GM12878 (cell line): ENCODE measurements around the gene CACNA2D3. TPM values are rescaled to one million over a fixed set of nuclear protein-coding genes. Genes with fewer than 3 reads are reported as not detected.
A peak's percentile ranks its signal among the peaks of the same experiment; 100 is the strongest.

ENCODE experiments used
- ATAC-seq: fragments of 200-7000 bp; cut with Tn5 transposase; 3 replicates; pipeline ENCODE4 v1.9.1; 2020; ENCODE audit warnings: mild to moderate bottlenecking, moderate library complexity
- Bru-seq: library from RNA; stranded (reverse); fragments of 400-500 nt; gene quantifications from one replicate; lab custom pipeline; 2021; lab: Mats Ljungman, UMichigan
- BruChase-seq, 2 experiments: library from RNA; stranded (reverse); fragments of 400-500 nt; gene quantifications; one replicate each; lab custom pipeline; 2021; lab: Mats Ljungman, UMichigan
- BruUV-seq: library from RNA; stranded (reverse); fragments of 400-500 nt; replicated peaks from 2 replicates; lab custom pipeline; 2021; lab: Mats Ljungman, UMichigan
- CTCF ChIA-PET: fragments of 300-600 bp; sonication (Branson Sonifier 250); formaldehyde crosslinking; extraction: SDS; loops from one replicate; lab custom pipeline; 2021; ENCODE audit warnings: inconsistent platforms; lab: Yijun Ruan, JAX
- POLR2A ChIA-PET: fragments of 350-600 bp; formaldehyde crosslinking; extraction: SDS; loops from one replicate; lab custom pipeline; 2021; ENCODE audit warnings: inconsistent platforms; lab: Charles Lee
- RAD21 ChIA-PET: fragments of 300-600 bp; sonication (Branson Sonifier 250); formaldehyde crosslinking; loops from one replicate; lab custom pipeline; 2023; ENCODE audit warnings: antibody characterized with exemption; ENCODE audit not compliant: unreplicated experiment; lab: Charles Lee
- SMC1A ChIA-PET: fragments of 300-600 bp; sonication (Branson Sonifier 250); formaldehyde crosslinking; loops from one replicate; lab custom pipeline; 2023; ENCODE audit not compliant: unreplicated experiment, uncharacterized antibody; lab: Charles Lee
- DNase-seq: peaks from one replicate; pipeline ENCODE4 v3.0.0-alpha.2; 2011; ENCODE audit warnings: low read depth, low spot score
- FAIRE-seq: peaks from 3 replicates; lab custom pipeline; 2011; peaks lifted over from hg19 to GRCh38; lab: Jason Lieb, UNC
- H2AFZ ChIP-seq: 2 replicates; pipeline ENCODE4 v1.6.0; 2011; ENCODE audit warnings: low read depth, low read length, control low read depth; ENCODE audit not compliant: control insufficient read depth
- H3K27ac ChIP-seq: 2 replicates; pipeline ENCODE4 v1.5.1; 2011; ENCODE audit warnings: control low read depth; ENCODE audit not compliant: control insufficient read depth, insufficient read depth
- H3K27me3 ChIP-seq, 2 experiments: replicated peaks in 1 of 2; 2 replicates each; pipeline versions ENCODE4 v1.6.0 to v1.6.1; 2011; ENCODE audit warnings: low read length in 1 of 2; ENCODE audit not compliant: control insufficient read depth in 2 of 2, insufficient read depth in 2 of 2
- H3K36me3 ChIP-seq, 2 experiments: 2 replicates each; pipeline ENCODE4 v1.5.1; 2011; ENCODE audit warnings: low read length in 1 of 2; ENCODE audit not compliant: control insufficient read depth in 2 of 2, insufficient read depth in 2 of 2
- H3K4me1 ChIP-seq: 2 replicates; pipeline ENCODE4 v1.6.1; 2011; ENCODE audit warnings: mild to moderate bottlenecking, low read length, moderate library complexity, mixed read lengths; ENCODE audit not compliant: control insufficient read depth, insufficient read depth
- H3K4me2 ChIP-seq: 2 replicates; pipeline ENCODE4 v1.6.0; 2011; ENCODE audit warnings: control low read depth; ENCODE audit not compliant: control insufficient read depth, insufficient read depth
- H3K4me3 ChIP-seq: fragments of 200-600 bp; sonication (generic); 2 replicates; pipeline ENCODE4 v1.5.1; 2016
- H3K79me2 ChIP-seq: 2 replicates; pipeline ENCODE4 v1.6.0; 2011; ENCODE audit warnings: low read length; ENCODE audit not compliant: control insufficient read depth, insufficient read depth
- H3K9ac ChIP-seq: 2 replicates; pipeline ENCODE4 v1.8.0; 2011; ENCODE audit warnings: low read length, control low read depth, mixed read lengths; ENCODE audit not compliant: control insufficient read depth, insufficient read depth
- H3K9me3 ChIP-seq: replicated peaks from 3 replicates; pipeline ENCODE4 v1.5.1; 2011; ENCODE audit warnings: mild to moderate bottlenecking, low read length; ENCODE audit not compliant: control insufficient read depth, insufficient read depth
- H4K20me1 ChIP-seq: 2 replicates; pipeline ENCODE4 v1.6.0; 2011; ENCODE audit not compliant: control insufficient read depth, insufficient read depth
- GATAD2B ChIP-seq: fragments of 450-650 bp; conservative IDR thresholded peaks from 2 replicates; pipeline ENCODE4 v1.6.1; 2017; ENCODE audit warnings: low read depth, mild to moderate bottlenecking, moderate library complexity
- NR2C2 ChIP-seq: IDR thresholded peaks from 2 replicates; pipeline ENCODE4 v1.6.1; 2011; ENCODE audit warnings: borderline replicate concordance, low read depth; ENCODE audit not compliant: control insufficient read depth, insufficient read length
- SUZ12 ChIP-seq: fragments of 200-600 bp; sonication (generic); IDR thresholded peaks from one replicate; pipeline ENCODE4 v1.6.1; 2018; ENCODE audit warnings: antibody characterized with exemption, mild to moderate bottlenecking; ENCODE audit not compliant: unreplicated experiment
- WRNIP1 ChIP-seq: IDR thresholded peaks from 2 replicates; pipeline ENCODE4 v1.6.1; 2011; ENCODE audit warnings: low read depth, low read length, improper control_type of control experiment, borderline replicate concordance
- WGBS: methylation state at CpG from one replicate; pipeline ENCODE4 v1.1.6; 2016; ENCODE audit warnings: low lambda C conversion rate; ENCODE audit not compliant: insufficient replicate concordance, insufficient coverage; ENCODE audit errors: missing lambda C conversion rate; 5-methylcytosine and 5-hydroxymethylcytosine counted together
- in situ Hi-C: fragments of 300-500 bp; cut with MboI; formaldehyde crosslinking; loops from 9 replicates; pipeline ENCODE4 v1.14.3; 2018; ENCODE audit warnings: mixed read lengths
- intact Hi-C: fragments of 100-400 bp; cut with micrococcal nuclease; formaldehyde crosslinking; loops from one replicate; pipeline ENCODE4 v1.14.2; 2022; ENCODE audit not compliant: unreplicated experiment
- long read RNA-seq, 2 experiments: library from polyadenylated mRNA; unstranded; transcript quantifications; one replicate each; pipeline ENCODE4 v2.0.0, GENCODE V29; 2019 to 2020
- polyA minus RNA-seq, 3 experiments: library from RNA; depleted of rRNA, polyadenylated mRNA; stranded (reverse); fragments of >200 nt; gene quantifications; 2 replicates each; pipeline ENCODE4 v1.2.3, GENCODE V29; 2011
- polyA plus RNA-seq, 11 experiments: library from polyadenylated mRNA; depleted of rRNA in 4 of 11; unstranded in 6 of 11; stranded (reverse) in 5 of 11; fragments of >200 nt; fragmentation: Nextera tagmentation in 4 of 11; fragmentation: Illumina TruSeq in 1 of 11; extraction: Ambion mirVana in 4 of 11; extraction: Trizol in 1 of 11; gene quantifications; 1 replicate in 1 of 11; 2 replicates in 10 of 11; pipeline versions ENCODE4 v1.2.1 to v1.2.3, GENCODE V29; 2011 to 2016; ENCODE audit warnings: inconsistent platforms in 2 of 11, missing spikeins in 2 of 11, low read depth in 1 of 11
- total RNA-seq, 4 experiments: library from RNA; depleted of rRNA in 3 of 4; stranded (reverse); fragments of >200 nt in 3 of 4; fragmentation: Illumina TruSeq in 1 of 4; extraction: Trizol in 1 of 4; gene quantifications; 2 replicates each; pipeline versions ENCODE4 v1.2.1 to v1.2.3, GENCODE V29; 2013 to 2021

Gene CACNA2D3
- total RNA-seq (2013; cell fraction: nucleolus; rRNA removed) = not detected in 2 replicates
- total RNA-seq (2014; rRNA removed) (not detected in 2 replicates), total RNA-seq (2014; rRNA removed; fragmentation: Illumina TruSeq; extraction: Trizol) (not detected in 2 replicates), total RNA-seq (2021) (not detected in 2 replicates), polyA plus RNA-seq (2011; rRNA removed) (not detected in 2 replicates), polyA plus RNA-seq (2014; fragmentation: Illumina TruSeq; extraction: Trizol) (not detected in 2 replicates), polyA plus RNA-seq (2014; fragmentation: Nextera tagmentation; extraction: Ambion mirVana) (not detected), polyA plus RNA-seq (2014; rRNA removed) (not detected in 2 replicates), polyA plus RNA-seq (2016; fragmentation: Nextera tagmentation; extraction: Ambion mirVana) (not detected), polyA minus RNA-seq (2011; rRNA and poly(A)+ RNA removed) (not detected in 2 replicates), Bru-seq, nascent RNA (percentile 1 among the genes with signal in this experiment), BruChase-seq, experiment 1, labeled RNA remaining after a 6-hour chase (percentile 0 among the genes with signal in this experiment), BruChase-seq, experiment 2, labeled RNA remaining after a 2-hour chase (percentile 0 among the genes with signal in this experiment)
- not detected for polyA plus RNA-seq (2011; ENCODE audit: low read depth)
- not detected in 2 replicates for polyA plus RNA-seq (2011; cell fraction: cytosol; rRNA removed)
- polyA plus RNA-seq (2011; cell fraction: nucleus; rRNA removed) = not detected in 2 replicates
- not detected in 2 replicates for polyA plus RNA-seq (2012)
- polyA minus RNA-seq (2011; cell fraction: cytosol; rRNA and poly(A)+ RNA removed) = not detected in 2 replicates
- not detected in 2 replicates for polyA minus RNA-seq (2011; cell fraction: nucleus; rRNA and poly(A)+ RNA removed)
- long read RNA-seq, experiment 1 = 0 reads
- long read RNA-seq, experiment 2, partial matches to known transcripts = 0 of 2 reads
- long read RNA-seq, experiment 2, other reads (novel, unspliced or antisense) = 2 of 2 reads

DNA sequence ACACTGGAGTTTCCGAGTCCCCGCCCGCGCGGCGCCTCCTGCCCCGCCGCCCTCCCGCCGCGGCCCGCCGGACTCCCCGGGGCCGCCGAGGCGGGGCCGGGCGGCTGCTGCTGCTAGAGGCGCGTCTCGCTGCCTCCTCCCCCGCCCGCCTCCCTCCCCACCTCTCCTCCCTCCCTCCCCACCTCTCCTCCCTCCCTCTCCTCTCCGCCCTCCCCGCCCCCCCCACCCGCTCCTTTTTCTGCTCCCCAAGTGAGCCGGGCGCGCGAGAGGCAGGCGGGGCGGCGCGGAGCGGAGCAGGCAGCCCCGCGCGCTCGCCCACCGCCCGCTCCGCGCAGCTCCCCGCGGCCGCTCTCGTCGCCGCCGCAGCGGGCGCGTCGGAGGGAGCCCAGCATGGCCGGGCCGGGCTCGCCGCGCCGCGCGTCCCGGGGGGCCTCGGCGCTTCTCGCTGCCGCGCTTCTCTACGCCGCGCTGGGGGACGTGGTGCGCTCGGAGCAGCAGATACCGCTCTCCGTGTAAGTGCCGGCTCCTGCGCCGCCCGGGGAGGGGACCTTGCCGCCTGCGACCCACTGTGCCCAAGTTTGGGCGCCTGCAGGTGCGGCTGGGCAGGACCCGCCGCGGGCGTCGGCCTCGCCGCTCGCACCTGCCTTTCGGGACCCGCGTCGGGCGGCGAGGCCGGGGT lies at the start of gene CACNA2D3:
Gene CACNA2D3 (plus strand): TSS at position 229 of the 679 bp plus-strand sequence.
- Histone ChIP-seq H3K79me2 (no peaks in the 10 kb centered on the region), H3K4me1 (no peaks in the 10 kb centered on the region; the same call in 1 of the 2 replicates), H3K36me3 (no peaks in the 10 kb centered on the region), H3K9ac (no peak within 1 kb of the TSS), H3K9me3 (no peaks in the 10 kb centered on the region), H3K27me3 (peaks cover 4 to 14% of the 10 kb centered on the region in 2 experiments; a peak in 3 of 4 replicates), H3K27ac (no peak within 1 kb of the TSS), H3K4me3 (no peak within 1 kb of the TSS), H2AFZ (no peak within 1 kb of the TSS), H4K20me1 (no peaks in the 10 kb centered on the region), H3K4me2 (peak within 1 kb of the TSS; percentile 25; the same call in 1 of the 2 replicates)
- intact Hi-C loops (no loop called here), in situ Hi-C loops (no loop called here)
- RAD21 ChIA-PET = no interaction called here
- WGBS = under 1% methylated on average over 35 of the region's 100 CpGs
- CTCF ChIA-PET = no interaction called here
- TF ChIP-seq SUZ12 (peak; percentile 63), GATAD2B (no peak), NR2C2 (no peak), WRNIP1 (no peak)
- POLR2A ChIA-PET = no interaction called here
- no TSS peak for BruUV-seq
- DNase-seq = no peak
- no peak for FAIRE-seq
- no peak for ATAC-seq
- SMC1A ChIA-PET = no interaction called here
